Posterior vena cava (tissue), 2 donors: Measurements from ENCODE around the gene PRSS53. TPM values are rescaled to one million over a fixed set of nuclear protein-coding genes. Genes with fewer than 3 reads are reported as not detected.
"Not testable (repeated sequence)": the region's sequence is repeated elsewhere in the genome, so short reads cannot be mapped to it uniquely, and the experiment has no call there.

Experiments
- DNase-seq: peaks from one replicate; pipeline ENCODE4 v3.0.0-alpha.2; 2020; ENCODE audit warnings: low spot score
- intact Hi-C, 2 donors: fragments of 100-400 bp; cut with DNase I; formaldehyde crosslinking; loops; one replicate each; pipeline versions ENCODE4 v1.14.1 to v1.14.2; 2022 to 2023
- long read RNA-seq, 2 donors: library from polyadenylated mRNA; unstranded; transcript quantifications; one replicate each; pipeline ENCODE4 v2.0.0, GENCODE V29; 2020 to 2021
- total RNA-seq, 2 donors: library from RNA; stranded (reverse); fragmentation: NEBNext Ultra II Directional; extraction: Animal tissue kit (Norgen Biotek cat#: 25700); gene quantifications; one replicate each; pipeline ENCODE4 v1.2.1, GENCODE V29; 2021
- donor health status: DM: yes; HTN: yes; CAD: no.
- donor health status: DM: yes; HTN: yes; CAD: no.

The PRSS53 gene
- total RNA-seq = 1 to 10 TPM; 1.5 to 3.5 TPM
- long read RNA-seq, donor 1, partial matches to known transcripts = 1 of 1 reads
- long read RNA-seq, donor 1, other reads (novel, unspliced or antisense) = 0 of 1 reads
- long read RNA-seq, donor 2 = 0 reads

- DNase-seq = no peak
- intact Hi-C loops = loop anchor here in 1 of 2 donors (10.0 kb wide), 1 partner anchor 374 kb away; no protein-coding TSS in a partner anchor
Observed at GRCh38 chr16:31088459-31089183, at the start of gene PRSS53. Gene PRSS53 (minus strand): TSS chr16:31088943. CDS start chr16:31088809, 134 bp downstream.

- intact Hi-C loops = loop anchor here in 1 of 2 donors (5.0 kb wide), 1 partner anchor 575 kb away; a partner anchor contains a TSS
- DNase-seq = not testable (repeated sequence)
Observed at GRCh38 chr16:31136822-31137499, 48.2 kb upstream of the PRSS53 start.

DNA sequence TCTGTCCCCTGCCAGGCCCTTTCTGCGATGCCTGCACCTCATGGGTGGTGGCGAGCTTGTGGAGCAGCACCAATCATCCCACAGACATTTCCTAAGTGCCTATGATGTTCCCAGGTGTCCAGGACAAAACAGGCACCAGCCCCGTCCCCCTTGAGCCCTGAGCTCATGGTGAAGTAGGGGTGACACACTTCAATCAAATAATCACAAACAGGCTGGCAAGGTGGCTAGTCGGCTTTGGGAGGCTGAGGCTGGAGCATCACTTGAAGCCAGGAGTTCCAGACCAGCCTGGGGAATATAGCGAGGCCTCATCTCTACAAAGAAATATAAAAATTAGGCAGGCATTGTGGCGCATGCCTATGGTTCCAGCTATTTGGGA lies 47.5 kb upstream of the PRSS53 start:
- DNase-seq = no peak
- intact Hi-C loops = loop anchor here in 1 of 2 donors (5.0 kb wide), 1 partner anchor 576 kb away; a partner anchor contains a TSS

DNA sequence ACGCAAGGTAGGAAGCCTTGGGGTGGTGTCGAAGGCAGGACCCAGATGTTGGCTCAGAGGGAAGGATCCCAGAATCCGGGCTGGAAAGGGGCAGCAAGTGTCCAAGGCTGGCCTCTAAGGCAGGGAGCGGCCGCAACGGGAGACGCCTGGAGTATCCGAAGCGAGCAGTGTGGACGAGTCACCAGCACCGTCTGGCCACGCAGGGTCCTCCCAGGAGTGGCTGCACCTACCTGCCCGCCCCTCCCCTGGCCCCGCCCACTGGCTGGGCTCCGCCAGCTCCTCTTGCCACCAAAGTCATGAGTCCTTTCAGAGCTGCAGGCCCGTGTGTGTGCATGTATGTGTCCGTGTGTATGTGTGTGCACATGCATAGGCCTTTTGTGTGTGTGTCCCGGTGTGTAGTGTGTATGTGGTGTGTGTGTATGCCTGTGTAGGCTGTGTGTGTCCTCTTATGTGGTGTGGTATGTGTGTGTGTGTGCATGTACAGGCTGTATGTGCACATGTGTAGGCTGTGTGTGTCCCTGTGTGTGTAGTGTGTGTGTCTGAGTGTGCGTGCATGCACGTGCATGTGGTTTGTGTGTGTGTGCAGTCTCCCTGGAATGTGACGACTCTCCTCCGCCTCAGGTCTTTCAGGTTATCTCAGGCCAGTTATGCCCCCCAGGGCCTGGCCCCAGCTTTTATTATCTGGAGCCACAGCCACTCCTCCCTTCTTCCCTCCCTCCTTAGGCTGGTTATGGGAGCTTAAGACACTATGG lies 47.0 kb upstream of the PRSS53 start, which contains the start of gene PRSS8:
Gene PRSS8, minus strand, starts transcription at position 193 of the 752 bp plus-strand sequence. CDS start 229 bp downstream, outside the sequence.
- intact Hi-C loops = loop anchor here in 1 of 2 donors (5.0 kb wide), 1 partner anchor 577 kb away; a partner anchor contains a TSS
- no peak for DNase-seq

DNA sequence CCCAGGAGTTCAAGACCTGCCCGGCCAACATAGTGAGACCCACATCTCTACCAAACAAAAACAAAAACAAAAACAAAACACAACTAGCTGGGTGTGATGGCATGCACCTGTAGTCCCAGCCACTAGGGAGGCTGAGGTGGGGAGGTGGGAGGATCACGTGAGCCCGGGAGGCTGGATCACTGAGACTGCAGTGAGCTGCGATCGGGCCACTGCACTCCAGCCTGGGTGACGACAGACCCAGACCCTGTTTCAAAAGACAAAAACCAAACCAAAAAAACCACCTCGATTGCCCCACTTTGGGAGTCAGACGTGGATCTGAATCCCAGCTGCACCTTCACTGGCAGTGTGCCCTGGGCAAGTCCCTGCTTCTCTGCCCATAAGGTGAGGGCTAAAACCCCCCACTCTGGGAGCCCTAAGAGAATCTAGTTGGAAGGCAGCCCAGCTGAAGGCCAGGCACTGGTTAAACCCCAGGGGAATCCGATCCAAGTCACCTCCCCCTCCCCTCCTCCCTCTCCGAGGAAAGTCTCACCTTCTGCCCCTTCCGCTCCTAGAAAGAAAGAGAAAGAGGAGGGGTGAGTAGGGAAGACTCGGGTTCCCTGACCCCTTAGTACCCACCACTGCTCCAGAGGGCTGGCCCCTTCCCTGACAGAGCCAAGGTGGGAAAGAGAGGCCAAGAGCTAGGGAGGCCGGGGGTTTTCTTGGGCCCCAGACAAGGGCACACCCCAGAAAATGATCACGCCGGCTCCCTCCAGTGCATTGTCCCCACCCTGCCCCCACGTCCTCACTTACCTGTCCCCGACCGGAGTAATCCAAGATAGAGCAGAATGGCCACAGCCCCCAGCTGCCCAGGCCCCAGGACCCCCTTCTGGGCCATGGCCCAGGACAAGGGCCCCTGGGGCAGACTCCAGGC lies 46.1 kb upstream of the PRSS53 start:
- intact Hi-C loops = loop anchor here in 1 of 2 donors (5.0 kb wide), 2 partner anchors 577 to 1388 kb away; partner anchors contain the start of gene C16orf54
- DNase-seq = no peak

- intact Hi-C loops = loop anchor here in 1 of 2 donors (5.0 kb wide), 1 partner anchor 1387 kb away; the partner anchor contains the start of gene C16orf54
- DNase-seq = no peak
Observed at GRCh38 chr16:31134091-31134571, 45.4 kb upstream of the PRSS53 start.

- intact Hi-C loops = loop anchor here in 1 of 2 donors (5.0 kb wide), 1 partner anchor 1386 kb away; the partner anchor contains the start of gene C16orf54
- DNase-seq = no peak
Observed at GRCh38 chr16:31133046-31133501, 44.3 kb upstream of the PRSS53 start.

DNA sequence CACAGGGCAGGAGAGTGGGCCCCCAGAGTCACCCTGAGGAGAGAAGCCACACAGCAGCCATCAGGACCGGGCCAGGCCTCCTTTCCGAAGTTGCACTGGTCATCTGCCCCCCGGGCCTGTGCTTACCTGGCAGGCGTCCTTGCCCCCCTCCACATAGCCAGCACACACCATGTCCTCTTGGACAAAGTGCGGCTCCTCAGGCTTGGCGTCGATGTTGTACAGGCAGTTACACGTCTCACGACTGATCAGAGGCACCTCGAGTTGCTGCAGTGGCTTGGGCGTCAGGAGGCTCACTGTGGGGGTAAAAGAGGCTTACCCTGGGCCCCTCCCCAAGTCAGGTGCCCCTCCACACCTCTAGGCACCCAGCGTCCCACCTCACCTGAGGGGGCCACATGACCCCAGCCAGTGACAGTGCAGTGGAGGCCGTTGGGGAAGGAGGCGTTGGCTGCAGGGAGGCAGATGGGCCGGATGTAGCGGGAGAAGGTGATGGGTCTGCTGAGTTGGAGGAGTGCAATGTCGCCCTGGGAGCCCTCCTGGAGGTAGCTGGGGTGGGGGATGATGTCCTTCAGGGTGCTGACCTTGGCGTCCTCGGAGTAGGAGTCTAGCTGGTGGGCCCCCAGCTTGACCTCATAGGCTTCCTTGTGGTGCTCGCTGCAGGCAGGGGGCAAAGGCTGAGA lies 43.7 kb upstream of the PRSS53 start:
- intact Hi-C loops = loop anchor here in 1 of 2 donors (5.0 kb wide), 1 partner anchor 1385 kb away; the partner anchor contains the start of gene C16orf54
- no peak for DNase-seq

DNA sequence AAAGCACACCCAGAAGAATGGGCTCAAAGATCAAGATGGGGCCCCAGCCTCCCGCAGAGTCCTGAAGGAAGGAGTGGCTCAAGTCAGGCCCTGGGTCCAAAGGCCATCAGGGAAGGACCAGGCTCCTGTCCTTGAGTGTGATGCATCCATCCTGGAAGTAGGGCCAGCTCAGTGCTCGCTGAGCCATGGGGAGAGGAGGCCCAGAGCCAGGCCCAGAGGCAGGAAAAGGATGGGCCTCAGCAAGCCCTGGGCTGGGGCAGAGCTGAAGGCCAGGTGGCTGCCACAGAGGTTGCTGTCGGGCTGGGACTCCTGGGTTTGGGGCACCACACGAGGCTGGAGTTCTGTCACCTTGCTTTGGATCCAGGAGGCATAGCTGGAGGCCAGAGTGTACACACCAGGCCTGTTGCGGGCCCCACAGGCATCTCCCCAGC lies 43.1 kb upstream of the PRSS53 start:
- intact Hi-C loops = loop anchor here in 1 of 2 donors (5.0 kb wide), 1 partner anchor 1385 kb away; the partner anchor contains the start of gene C16orf54
- no peak for DNase-seq

DNA sequence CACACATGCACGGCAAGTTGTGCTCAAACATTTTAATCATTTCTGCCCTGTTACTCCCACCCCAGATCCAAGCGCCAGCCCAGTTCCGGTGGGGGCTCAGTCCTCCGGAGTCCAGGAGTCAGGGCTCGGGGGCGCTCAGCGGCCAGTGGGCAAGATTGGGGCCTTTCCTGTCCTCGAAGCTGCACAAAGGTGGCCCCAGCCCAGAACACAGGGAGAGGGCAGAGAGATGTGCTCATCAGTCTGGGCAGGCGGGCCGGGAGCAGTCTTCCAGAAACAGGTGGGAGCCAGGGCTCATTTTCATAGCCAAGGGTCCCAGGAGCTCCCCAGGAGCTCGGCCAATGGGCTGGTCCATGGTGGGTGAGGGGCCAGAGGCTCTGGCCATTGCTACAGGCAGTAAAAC lies 42.7 kb upstream of the PRSS53 start:
- intact Hi-C loops = loop anchor here in 1 of 2 donors (5.0 kb wide), 1 partner anchor 1384 kb away; the partner anchor contains the start of gene C16orf54

GRCh38 chr16:31130899-31131298 lies 42.2 kb upstream of the PRSS53 start:
- intact Hi-C loops = loop anchor here in 1 of 2 donors (5.0 kb wide), 1 partner anchor 1384 kb away; the partner anchor contains the start of gene C16orf54
- DNase-seq = no peak

More for the DNA sequence above, 42.7 kb upstream of the PRSS53 start:
- DNase-seq = no peak

- intact Hi-C loops = loop anchor here in 1 of 2 donors (5.0 kb wide), 1 partner anchor 1383 kb away; the partner anchor contains the start of gene C16orf54
- no peak for DNase-seq
Observed at GRCh38 chr16:31130336-31130891, 41.7 kb upstream of the PRSS53 start.

DNA sequence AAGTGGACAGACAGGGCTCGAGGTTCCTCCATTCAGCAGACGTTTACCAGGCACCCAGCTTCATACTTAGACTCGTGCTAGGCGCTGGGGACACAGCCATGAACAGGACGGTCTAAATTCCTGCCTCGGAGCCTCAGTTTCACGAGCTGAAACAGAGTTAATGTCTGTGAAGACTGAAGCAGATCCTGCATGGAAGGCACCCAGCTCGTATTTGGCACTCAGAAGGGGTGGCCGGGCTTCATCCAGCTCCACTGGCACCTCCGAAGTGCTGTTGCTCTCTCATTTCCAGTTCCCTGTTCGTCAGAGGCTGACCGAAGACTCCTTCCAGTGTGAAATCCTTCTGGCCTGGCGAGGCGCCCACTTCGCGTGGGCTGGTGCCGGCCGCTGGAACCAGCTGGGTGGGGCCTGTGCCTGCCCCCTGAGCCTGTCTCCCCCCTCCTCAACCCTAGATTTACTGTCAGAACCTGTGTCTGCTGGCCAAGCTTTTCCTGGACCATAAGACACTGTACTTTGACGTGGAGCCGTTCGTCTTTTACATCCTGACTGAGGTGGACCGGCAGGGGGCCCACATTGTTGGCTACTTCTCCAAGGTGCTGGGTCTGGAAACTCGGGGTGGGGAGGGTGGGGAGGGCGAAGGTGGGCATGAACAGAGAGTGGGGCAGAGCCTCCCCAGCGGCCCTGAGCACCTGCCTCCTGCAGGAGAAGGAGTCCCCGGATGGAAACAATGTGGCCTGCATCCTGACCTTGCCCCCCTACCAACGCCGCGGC lies 41.0 kb upstream of the PRSS53 start:
- peak; percentile 93 for DNase-seq
- intact Hi-C loops = loop anchor here in 1 of 2 donors (5.0 kb wide), 1 partner anchor 1382 kb away; the partner anchor contains the start of gene C16orf54

DNA sequence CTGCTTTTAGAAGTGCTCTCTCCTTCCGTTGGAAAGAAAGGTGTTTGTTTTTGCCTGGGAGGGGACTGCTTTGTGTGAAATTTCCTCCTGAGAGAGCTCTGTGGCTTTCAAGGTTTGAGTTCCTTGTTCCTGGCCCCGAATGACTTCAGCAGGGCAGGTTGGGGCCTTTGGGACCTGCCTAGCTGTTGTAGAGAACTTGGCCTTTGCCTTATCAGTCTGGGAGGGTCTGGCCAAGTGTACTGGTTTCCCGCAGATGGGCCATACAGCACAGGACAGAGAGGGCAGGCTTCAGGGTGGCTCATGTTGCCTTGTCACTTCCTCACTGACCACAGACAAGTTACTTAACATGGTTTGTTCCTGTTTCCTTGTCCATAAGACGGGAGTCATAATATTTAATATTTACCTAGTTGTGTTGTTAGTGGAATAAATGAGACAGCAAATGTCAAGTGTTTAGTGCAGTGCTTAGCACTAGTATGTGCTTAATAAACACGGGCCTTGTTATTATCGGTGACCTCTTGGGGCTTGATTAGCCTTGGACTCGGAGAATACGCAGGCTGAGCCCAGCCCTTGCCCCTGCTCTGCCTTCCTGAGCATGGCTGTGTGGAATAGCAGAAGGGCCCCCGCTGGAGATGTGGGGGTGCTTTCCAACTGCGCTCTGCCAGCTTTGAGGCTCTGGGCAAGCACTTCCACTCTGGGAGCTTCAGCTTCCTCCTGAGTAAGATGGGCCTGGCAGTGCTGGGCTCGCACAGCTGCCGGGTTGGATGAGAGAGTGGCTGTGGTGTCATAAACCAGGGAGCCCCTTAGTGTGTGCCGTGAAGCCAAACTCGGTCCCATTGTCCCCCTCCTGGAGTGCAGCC lies 40.2 kb upstream of the PRSS53 start:
- no peak for DNase-seq
- intact Hi-C loops = no loop called here

- intact Hi-C loops = no loop called here
- no peak for DNase-seq
Observed at GRCh38 chr16:31127182-31127581, 38.4 kb upstream of the PRSS53 start.
